GM12878 (cell line): ENCODE results near the gene AFG1L. TPM values are rescaled to one million over a fixed set of nuclear protein-coding genes. Genes with fewer than 3 reads are reported as not detected.

Experiments used
- ATAC-seq: fragments of 200-7000 bp; cut with Tn5 transposase; 3 replicates; pipeline ENCODE4 v1.9.1; 2020; ENCODE audit warnings: mild to moderate bottlenecking, moderate library complexity
- BruUV-seq: library from RNA; stranded (reverse); fragments of 400-500 nt; replicated peaks from 2 replicates; lab custom pipeline; 2021; lab: Mats Ljungman, UMichigan
- CTCF ChIA-PET: fragments of 300-600 bp; sonication (Branson Sonifier 250); formaldehyde crosslinking; extraction: SDS; loops from one replicate; lab custom pipeline; 2021; ENCODE audit warnings: inconsistent platforms; lab: Yijun Ruan, JAX
- POLR2A ChIA-PET: fragments of 350-600 bp; formaldehyde crosslinking; extraction: SDS; loops from one replicate; lab custom pipeline; 2021; ENCODE audit warnings: inconsistent platforms; lab: Charles Lee
- RAD21 ChIA-PET: fragments of 300-600 bp; sonication (Branson Sonifier 250); formaldehyde crosslinking; loops from one replicate; lab custom pipeline; 2023; ENCODE audit warnings: antibody characterized with exemption; ENCODE audit not compliant: unreplicated experiment; lab: Charles Lee
- SMC1A ChIA-PET: fragments of 300-600 bp; sonication (Branson Sonifier 250); formaldehyde crosslinking; loops from one replicate; lab custom pipeline; 2023; ENCODE audit not compliant: unreplicated experiment, uncharacterized antibody; lab: Charles Lee
- DNase-seq: peaks from one replicate; pipeline ENCODE4 v3.0.0-alpha.2; 2011; ENCODE audit warnings: low read depth, low spot score
- FAIRE-seq: peaks from 3 replicates; lab custom pipeline; 2011; peaks lifted over from hg19 to GRCh38; lab: Jason Lieb, UNC
- H2AFZ ChIP-seq: 2 replicates; pipeline ENCODE4 v1.6.0; 2011; ENCODE audit warnings: low read depth, low read length, control low read depth; ENCODE audit not compliant: control insufficient read depth
- H3K27ac ChIP-seq: 2 replicates; pipeline ENCODE4 v1.5.1; 2011; ENCODE audit warnings: control low read depth; ENCODE audit not compliant: control insufficient read depth, insufficient read depth
- H3K27me3 ChIP-seq, 2 experiments: replicated peaks in 1 of 2; 2 replicates each; pipeline versions ENCODE4 v1.6.0 to v1.6.1; 2011; ENCODE audit warnings: low read length in 1 of 2; ENCODE audit not compliant: control insufficient read depth in 2 of 2, insufficient read depth in 2 of 2
- H3K36me3 ChIP-seq, 2 experiments: 2 replicates each; pipeline ENCODE4 v1.5.1; 2011; ENCODE audit warnings: low read length in 1 of 2; ENCODE audit not compliant: control insufficient read depth in 2 of 2, insufficient read depth in 2 of 2
- H3K4me1 ChIP-seq: 2 replicates; pipeline ENCODE4 v1.6.1; 2011; ENCODE audit warnings: mild to moderate bottlenecking, low read length, moderate library complexity, mixed read lengths; ENCODE audit not compliant: control insufficient read depth, insufficient read depth
- H3K4me2 ChIP-seq: 2 replicates; pipeline ENCODE4 v1.6.0; 2011; ENCODE audit warnings: control low read depth; ENCODE audit not compliant: control insufficient read depth, insufficient read depth
- H3K4me3 ChIP-seq: fragments of 200-600 bp; sonication (generic); 2 replicates; pipeline ENCODE4 v1.5.1; 2016
- H3K79me2 ChIP-seq: 2 replicates; pipeline ENCODE4 v1.6.0; 2011; ENCODE audit warnings: low read length; ENCODE audit not compliant: control insufficient read depth, insufficient read depth
- H3K9ac ChIP-seq: 2 replicates; pipeline ENCODE4 v1.8.0; 2011; ENCODE audit warnings: low read length, control low read depth, mixed read lengths; ENCODE audit not compliant: control insufficient read depth, insufficient read depth
- H3K9me3 ChIP-seq: replicated peaks from 3 replicates; pipeline ENCODE4 v1.5.1; 2011; ENCODE audit warnings: mild to moderate bottlenecking, low read length; ENCODE audit not compliant: control insufficient read depth, insufficient read depth
- H4K20me1 ChIP-seq: 2 replicates; pipeline ENCODE4 v1.6.0; 2011; ENCODE audit not compliant: control insufficient read depth, insufficient read depth
- ETV6 ChIP-seq, 2 experiments: fragments of 450-650 bp in 1 of 2; IDR thresholded peaks in 1 of 2; conservative IDR thresholded peaks in 1 of 2; 2 replicates each; pipeline ENCODE4 v1.6.1; 2014; ENCODE audit warnings: antibody characterized with exemption in 1 of 2, borderline replicate concordance in 1 of 2, low read depth in 1 of 2, mild to moderate bottlenecking in 1 of 2, moderate library complexity in 1 of 2
- FOXM1 ChIP-seq: IDR thresholded peaks from 2 replicates; pipeline ENCODE4 v1.6.1; 2012; ENCODE audit warnings: low read depth, mild to moderate bottlenecking, inconsistent platforms, low read length, moderate library complexity
- HSF1 ChIP-seq: fragments of 150-350 bp; IDR thresholded peaks from 2 replicates; pipeline ENCODE4 v1.6.1; 2014; ENCODE audit warnings: mild to moderate bottlenecking, low read depth, low read length
- MYC ChIP-seq: IDR thresholded peaks from 2 replicates; pipeline ENCODE4 v1.6.1; 2011; ENCODE audit warnings: mild to moderate bottlenecking, low read length, moderate library complexity, inconsistent platforms; ENCODE audit not compliant: insufficient read depth, insufficient replicate concordance, insufficient read length, severe bottlenecking
- PKNOX1 ChIP-seq: fragments of 450-650 bp; IDR thresholded peaks from 2 replicates; pipeline ENCODE4 v1.6.1; 2016; ENCODE audit warnings: mild to moderate bottlenecking
- PML ChIP-seq: IDR thresholded peaks from 2 replicates; pipeline ENCODE4 v1.6.1; 2012; ENCODE audit warnings: low read length, inconsistent platforms
- RBBP5 ChIP-seq: fragments of 200-600 bp; sonication (generic); conservative IDR thresholded peaks from 2 replicates; pipeline ENCODE4 v1.6.1; 2016
- RCOR1 ChIP-seq: conservative IDR thresholded peaks from 2 replicates; pipeline ENCODE4 v1.6.1; 2012; ENCODE audit warnings: low read depth, low read length, improper control_type of control experiment
- SUPT20H ChIP-seq: IDR thresholded peaks from 2 replicates; pipeline ENCODE4 v1.6.1; 2011; ENCODE audit warnings: low read depth, mild to moderate bottlenecking, low read length, moderate library complexity, borderline replicate concordance; ENCODE audit not compliant: control insufficient read depth
- ZBED1 ChIP-seq: IDR thresholded peaks from 2 replicates; pipeline ENCODE4 v1.6.1; 2016; ENCODE audit warnings: borderline replicate concordance
- ZNF384 ChIP-seq: IDR thresholded peaks from 2 replicates; pipeline ENCODE4 v1.6.1; 2012; ENCODE audit warnings: low read depth, mild to moderate bottlenecking, low read length, improper control_type of control experiment, borderline replicate concordance
- WGBS: methylation state at CpG from one replicate; pipeline ENCODE4 v1.1.6; 2016; ENCODE audit warnings: low lambda C conversion rate; ENCODE audit not compliant: insufficient replicate concordance, insufficient coverage; ENCODE audit errors: missing lambda C conversion rate; 5-methylcytosine and 5-hydroxymethylcytosine counted together
- in situ Hi-C: fragments of 300-500 bp; cut with MboI; formaldehyde crosslinking; loops from 9 replicates; pipeline ENCODE4 v1.14.3; 2018; ENCODE audit warnings: mixed read lengths
- intact Hi-C: fragments of 100-400 bp; cut with micrococcal nuclease; formaldehyde crosslinking; loops from one replicate; pipeline ENCODE4 v1.14.2; 2022; ENCODE audit not compliant: unreplicated experiment
- polyA plus RNA-seq, 11 experiments: library from polyadenylated mRNA; depleted of rRNA in 4 of 11; unstranded in 6 of 11; stranded (reverse) in 5 of 11; fragments of >200 nt; fragmentation: Nextera tagmentation in 4 of 11; fragmentation: Illumina TruSeq in 1 of 11; extraction: Ambion mirVana in 4 of 11; extraction: Trizol in 1 of 11; gene quantifications; 1 replicate in 1 of 11; 2 replicates in 10 of 11; pipeline versions ENCODE4 v1.2.1 to v1.2.3, GENCODE V29; 2011 to 2016; ENCODE audit warnings: inconsistent platforms in 2 of 11, missing spikeins in 2 of 11, low read depth in 1 of 11
- total RNA-seq, 4 experiments: library from RNA; depleted of rRNA in 3 of 4; stranded (reverse); fragments of >200 nt in 3 of 4; fragmentation: Illumina TruSeq in 1 of 4; extraction: Trizol in 1 of 4; gene quantifications; 2 replicates each; pipeline versions ENCODE4 v1.2.1 to v1.2.3, GENCODE V29; 2013 to 2021
- TF ChIP-seq, protein P1 (sequence below): fragments of 450-650 bp; IDR thresholded peaks from 2 replicates; pipeline ENCODE4 v1.6.1; 2017; ENCODE audit warnings: low read depth, mild to moderate bottlenecking, moderate library complexity

The AFG1L gene
- total and polyA plus RNA-seq, 10 of the 15 experiments (the other 5 are each of a cell fraction or from before 2014, with no cell fraction given), result 2.3 to 9.0 (median 4.3) TPM

DNA sequence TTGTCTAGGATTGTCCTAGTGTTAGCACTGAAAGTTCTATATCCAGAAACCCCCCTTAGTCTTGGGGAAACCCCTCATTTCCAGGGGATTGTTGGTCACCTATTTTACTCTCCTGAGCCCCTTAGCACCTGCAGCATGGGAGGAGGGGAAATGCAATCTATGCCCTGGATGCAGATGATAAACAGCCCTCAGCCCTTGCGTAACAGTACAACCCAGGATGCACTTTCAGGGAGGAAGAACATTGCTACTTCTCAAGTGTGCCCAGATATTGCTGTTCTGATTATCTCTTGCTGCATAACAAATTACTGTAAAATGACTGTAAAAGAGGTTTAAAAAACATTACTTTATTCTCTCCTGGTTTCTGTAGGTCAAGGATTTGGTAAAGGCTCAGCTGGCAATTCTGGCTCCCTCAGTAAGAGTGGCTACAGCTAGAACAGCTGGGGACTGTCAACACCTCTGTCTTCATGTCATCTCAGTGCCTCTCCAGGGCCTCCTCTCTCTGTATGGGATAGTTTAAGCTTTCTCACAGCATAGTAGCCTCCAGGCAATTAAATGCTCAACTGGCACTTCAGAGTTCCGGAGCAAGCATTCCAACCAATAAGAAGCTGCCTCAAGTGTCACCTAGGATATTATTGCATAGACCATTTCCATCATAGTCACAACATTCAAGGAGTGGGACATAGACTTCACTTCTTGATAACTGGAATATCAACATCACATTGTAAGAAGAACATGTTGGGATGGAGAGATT, 148.1 kb downstream of the AFG1L start:
- Histone ChIP-seq H4K20me1 (no peaks in the 10 kb centered on the region), H3K9ac (no peak overlapping the region), H3K27me3 (no peaks in the 10 kb centered on the region), H3K79me2 (no peaks in the 10 kb centered on the region), H3K4me2 (no peak overlapping the region), H3K4me3 (no peak overlapping the region), H3K27ac (no peak overlapping the region), H3K4me1 (no peaks in the 10 kb centered on the region), H3K36me3 (no peaks in the 10 kb centered on the region), H2AFZ (no peak overlapping the region), H3K9me3 (no peaks in the 10 kb centered on the region)
- ATAC-seq (no peak), DNase-seq (no peak), FAIRE-seq (no peak)
- TF ChIP-seq, protein P1, sequence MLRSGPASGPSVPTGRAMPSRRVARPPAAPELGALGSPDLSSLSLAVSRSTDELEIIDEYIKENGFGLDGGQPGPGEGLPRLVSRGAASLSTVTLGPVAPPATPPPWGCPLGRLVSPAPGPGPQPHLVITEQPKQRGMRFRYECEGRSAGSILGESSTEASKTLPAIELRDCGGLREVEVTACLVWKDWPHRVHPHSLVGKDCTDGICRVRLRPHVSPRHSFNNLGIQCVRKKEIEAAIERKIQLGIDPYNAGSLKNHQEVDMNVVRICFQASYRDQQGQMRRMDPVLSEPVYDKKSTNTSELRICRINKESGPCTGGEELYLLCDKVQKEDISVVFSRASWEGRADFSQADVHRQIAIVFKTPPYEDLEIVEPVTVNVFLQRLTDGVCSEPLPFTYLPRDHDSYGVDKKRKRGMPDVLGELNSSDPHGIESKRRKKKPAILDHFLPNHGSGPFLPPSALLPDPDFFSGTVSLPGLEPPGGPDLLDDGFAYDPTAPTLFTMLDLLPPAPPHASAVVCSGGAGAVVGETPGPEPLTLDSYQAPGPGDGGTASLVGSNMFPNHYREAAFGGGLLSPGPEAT, result no peak
- TF ChIP-seq ZBED1 (no peak), HSF1 (no peak), ZNF384 (no peak), PKNOX1 (no peak), SUPT20H (no peak), RBBP5 (no peak), ETV6 (conservative IDR thresholded peaks at IDR 0.05 in 1 of 2, IDR thresholded peaks at IDR 0.05 in 1 of 2; ENCODE audit: borderline replicate concordance in 1 of 2, low read depth in 1 of 2) (no peak), PML (no peak), RCOR1 (no peak), MYC (no peak), FOXM1 (no peak)
- ChIA-PET CTCF (interaction anchor here (0.7 kb wide), 1 partner anchor 11 kb away, joined by 3 read pairs; no protein-coding TSS in a partner anchor), POLR2A (no interaction called here), RAD21 (no interaction called here), SMC1A (no interaction called here)
- in situ Hi-C loops (no loop called here), intact Hi-C loops (no loop called here)
- WGBS, result 93% methylated on average over 2 of the region's 2 CpGs
- no TSS peak for BruUV-seq
